ENCODE results near the gene CLEC16A.

The CLEC16A gene

DNA sequence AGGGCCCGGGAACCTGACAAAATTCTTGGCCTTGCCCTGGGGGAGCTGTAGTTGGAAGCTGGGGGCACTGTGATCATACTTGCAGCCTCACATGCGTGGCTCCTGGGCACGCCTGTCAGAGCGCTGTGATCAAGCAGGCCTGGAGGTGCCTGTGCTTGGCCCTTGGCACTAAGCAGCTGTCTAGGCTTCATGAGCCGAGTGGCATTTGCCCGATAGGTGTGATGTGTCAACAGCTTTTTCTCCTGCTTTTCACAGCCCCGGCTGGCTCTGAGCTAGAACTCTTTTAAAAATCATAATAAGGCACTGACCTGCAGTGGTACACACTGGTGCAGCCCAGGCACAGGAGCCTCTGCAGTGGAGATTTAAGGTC, 197.9 kb downstream of the CLEC16A start:
- peaks cover 51% of the 10 kb centered on the region for H3K36me3 ChIP-seq
- no peak overlapping the region for H3K4me3 ChIP-seq (ENCODE audit: low read depth in 1 of 2, low read length in 1 of 2)
- TF ChIP-seq CTCF (IDR thresholded peaks at IDR 0.05): no peak
- no peaks in the 10 kb centered on the region for H3K27me3 ChIP-seq
- H3K4me1 ChIP-seq (ENCODE audit: control insufficient read depth in 1 of 2, insufficient read depth in 1 of 2, low read depth in 1 of 2, low read length in 1 of 2): no peaks in the 10 kb centered on the region
- no peaks in the 10 kb centered on the region for H3K9me3 ChIP-seq
- H3K27ac ChIP-seq: no peak overlapping the region

- Histone ChIP-seq H3K9me3 (no peaks in the 10 kb centered on the region), H3K27ac (no peak overlapping the region), H3K27me3 (no peaks in the 10 kb centered on the region), H3K36me3 (peaks cover 46% of the 10 kb centered on the region), H3K4me1 (ENCODE audit: control insufficient read depth in 1 of 2, insufficient read depth in 1 of 2, low read depth in 1 of 2, low read length in 1 of 2) (no peaks in the 10 kb centered on the region), H3K4me3 (ENCODE audit: low read depth in 1 of 2, low read length in 1 of 2) (no peak overlapping the region)
- no peak for TF ChIP-seq CTCF (IDR thresholded peaks at IDR 0.05)
Observed at GRCh38 chr16:11142951-11143350, 198.6 kb downstream of the CLEC16A start.

DNA sequence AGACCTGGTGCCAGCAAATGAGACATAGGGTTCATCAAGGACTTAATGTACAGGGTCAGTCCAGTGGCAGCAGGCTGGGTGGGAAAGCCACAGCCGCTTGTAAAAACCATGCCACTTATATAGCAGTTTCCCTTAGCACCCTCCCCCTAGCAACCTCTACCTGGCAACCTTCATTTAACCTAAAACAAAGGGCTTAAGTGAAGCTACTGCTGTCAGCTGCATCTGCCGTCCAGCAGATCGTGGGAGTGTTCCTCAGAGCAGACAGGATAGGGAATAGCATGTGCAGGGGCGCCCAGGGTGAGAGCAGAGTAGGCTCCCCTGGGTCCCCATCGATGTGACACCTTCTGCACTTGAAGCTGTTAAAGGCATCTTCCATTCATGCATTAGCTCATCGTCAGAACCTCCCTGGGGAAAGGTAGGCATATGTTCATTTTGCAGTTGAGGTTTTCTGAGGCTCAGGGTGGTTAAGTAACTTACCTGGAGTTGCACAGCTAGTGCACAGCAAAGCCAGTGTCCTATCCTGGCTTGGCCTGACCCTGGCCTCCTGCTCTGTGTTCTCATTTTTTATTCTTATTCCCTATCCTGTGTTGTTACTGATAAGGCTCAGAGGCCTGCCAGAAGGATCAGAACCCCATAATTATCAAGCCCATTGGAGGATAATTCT, 199.1 kb downstream of the CLEC16A start:
- TF ChIP-seq CTCF (IDR thresholded peaks at IDR 0.05): no peak
- no peaks in the 10 kb centered on the region for H3K4me1 ChIP-seq (ENCODE audit: control insufficient read depth in 1 of 2, insufficient read depth in 1 of 2, low read depth in 1 of 2, low read length in 1 of 2)
- H3K36me3 ChIP-seq: peaks cover 47% of the 10 kb centered on the region
- H3K9me3 ChIP-seq: no peaks in the 10 kb centered on the region
- no peak overlapping the region for H3K4me3 ChIP-seq (ENCODE audit: low read depth in 1 of 2, low read length in 1 of 2)
- no peak overlapping the region for H3K27ac ChIP-seq
- no peaks in the 10 kb centered on the region for H3K27me3 ChIP-seq

DNA sequence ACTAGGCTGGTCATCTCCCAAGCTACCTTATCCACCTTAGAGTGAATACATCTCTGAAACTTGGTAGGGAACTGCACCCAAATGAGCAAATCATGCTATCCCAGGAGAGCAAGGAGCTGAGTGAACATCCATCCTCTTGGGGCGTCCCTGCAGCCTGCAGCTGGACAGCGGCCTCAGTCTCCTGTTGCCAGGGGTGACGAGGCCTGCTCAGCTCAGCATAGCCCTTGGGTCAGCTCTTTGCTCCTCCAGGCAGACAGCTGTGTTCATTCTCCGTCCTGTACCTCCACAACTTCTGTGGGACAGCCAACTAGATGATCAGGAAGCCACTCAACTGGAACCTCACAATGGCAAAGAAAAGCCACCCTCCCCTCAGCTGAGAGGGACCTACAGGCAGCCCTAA, 199.8 kb downstream of the CLEC16A start:
- H3K27ac ChIP-seq: no peak overlapping the region
- no peak overlapping the region for H3K4me3 ChIP-seq (ENCODE audit: low read depth in 1 of 2, low read length in 1 of 2)
- H3K9me3 ChIP-seq: no peaks in the 10 kb centered on the region
- TF ChIP-seq CTCF (IDR thresholded peaks at IDR 0.05): no peak
- H3K36me3 ChIP-seq: peaks cover 42% of the 10 kb centered on the region
- H3K4me1 ChIP-seq (ENCODE audit: control insufficient read depth in 1 of 2, insufficient read depth in 1 of 2, low read depth in 1 of 2, low read length in 1 of 2): no peaks in the 10 kb centered on the region
- H3K27me3 ChIP-seq: no peaks in the 10 kb centered on the region

DNA sequence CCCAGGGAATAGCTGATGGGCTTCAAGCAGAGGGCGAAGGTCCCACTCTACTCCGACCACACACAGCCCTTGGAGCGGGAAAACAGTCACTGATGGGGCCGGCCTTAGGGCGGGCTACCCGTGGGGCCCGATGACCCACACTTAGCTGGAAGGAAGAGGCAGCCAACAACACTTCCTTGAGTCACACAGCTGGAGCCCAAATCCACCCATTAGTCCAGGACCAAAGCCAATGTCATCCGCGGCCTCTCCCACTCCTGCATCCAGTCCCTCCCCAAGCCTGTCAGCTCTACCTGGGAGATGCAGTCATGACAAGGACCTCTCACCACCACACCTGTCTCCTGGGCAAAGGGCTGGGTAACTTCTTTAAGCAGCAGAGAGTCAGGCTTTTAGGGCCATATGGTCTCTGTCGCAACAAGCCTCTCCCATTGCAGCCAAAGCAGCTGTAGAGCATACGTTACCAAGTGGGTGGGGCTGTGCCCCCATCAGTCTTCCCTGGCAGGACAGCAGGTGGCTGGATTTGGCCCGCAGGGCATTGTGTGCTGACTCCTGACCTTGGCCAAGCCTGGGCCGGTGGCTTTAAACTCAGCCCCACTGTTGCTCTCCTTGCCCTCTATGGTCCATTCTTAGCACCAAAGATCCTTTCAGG, 200.9 kb downstream of the CLEC16A start:
- TF ChIP-seq CTCF (IDR thresholded peaks at IDR 0.05): no peak
- Histone ChIP-seq H3K36me3 (peaks cover 35% of the 10 kb centered on the region), H3K4me3 (ENCODE audit: low read depth in 1 of 2, low read length in 1 of 2) (no peak overlapping the region), H3K9me3 (no peaks in the 10 kb centered on the region), H3K27me3 (no peaks in the 10 kb centered on the region), H3K27ac (no peak overlapping the region), H3K4me1 (ENCODE audit: control insufficient read depth in 1 of 2, insufficient read depth in 1 of 2, low read depth in 1 of 2, low read length in 1 of 2) (no peaks in the 10 kb centered on the region)

All from neutrophil (primary cell).